HEK293T (cell line): ENCODE measurements around the gene MLH3.

Experiments
- ARNT ChIP-seq: fragments of 450-650 bp; IDR thresholded peaks from 2 replicates; pipeline ENCODE4 v1.6.1; 2017; ENCODE audit warnings: mild to moderate bottlenecking
- BHLHE40 ChIP-seq: fragments of 450-650 bp; IDR thresholded peaks from 2 replicates; pipeline ENCODE4 v1.6.1; 2016; ENCODE audit warnings: mild to moderate bottlenecking, moderate library complexity, borderline replicate concordance
- TARDBP ChIP-seq: fragments of 450-650 bp; IDR thresholded peaks from 2 replicates; pipeline ENCODE4 v1.6.1; 2016

- no peak for TF ChIP-seq BHLHE40
- no peak for TF ChIP-seq ARNT
- no peak for TF ChIP-seq TARDBP
These were observed 28.2 kb downstream of the MLH3 start for GRCh38 chr14:75023108-75023507.
